HG02840 (cell line): ENCODE results near the gene CAPZA3.
"Not testable (repeated sequence)": the region's sequence is repeated elsewhere in the genome, so short reads cannot be mapped to it uniquely, and the experiment has no call there.

Experiments used
- ATAC-seq: cut with Tn5 transposase; IDR thresholded peaks from one replicate; pipeline ENCODE4 v1.9.1; 2021; ENCODE audit warnings: mild to moderate bottlenecking, moderate library complexity, moderate number of reproducible peaks; ENCODE audit not compliant: unreplicated experiment, low FRiP score

Gene CAPZA3

GRCh38 chr12:18752947-18753346 lies 15.0 kb downstream of the CAPZA3 start:
- no peak for ATAC-seq

DNA sequence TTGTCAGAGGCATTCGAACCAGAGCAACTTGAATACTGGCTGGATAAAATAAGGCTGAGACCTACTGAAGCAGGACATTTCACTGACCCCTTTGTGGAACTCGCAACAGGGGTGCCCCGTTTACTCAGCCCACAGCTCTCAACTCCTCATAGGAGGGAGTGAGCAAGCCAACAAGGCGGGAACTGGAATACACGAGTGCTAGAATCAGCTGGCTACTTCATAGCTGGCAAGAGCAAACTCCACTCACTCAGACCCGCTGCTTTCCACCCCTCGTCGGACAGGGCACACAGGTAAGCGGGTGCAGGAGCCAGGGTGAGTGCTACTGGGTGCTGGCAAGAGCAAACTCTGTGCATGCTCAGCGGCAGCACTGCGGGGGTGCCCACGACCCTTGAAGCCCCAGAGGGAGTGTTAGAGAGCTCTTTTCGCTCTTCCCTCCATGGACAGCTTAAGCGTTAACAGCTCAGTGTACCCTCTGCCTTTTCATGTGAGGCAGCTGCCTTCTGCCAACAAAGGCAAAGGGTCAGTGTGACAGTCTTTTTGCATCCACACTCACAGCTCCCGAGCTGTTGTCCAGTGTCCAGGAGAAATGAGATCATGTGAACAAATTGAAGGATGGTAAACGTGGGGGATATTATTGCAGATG lies 15.7 kb downstream of the CAPZA3 start:
- ATAC-seq: no peak

DNA sequence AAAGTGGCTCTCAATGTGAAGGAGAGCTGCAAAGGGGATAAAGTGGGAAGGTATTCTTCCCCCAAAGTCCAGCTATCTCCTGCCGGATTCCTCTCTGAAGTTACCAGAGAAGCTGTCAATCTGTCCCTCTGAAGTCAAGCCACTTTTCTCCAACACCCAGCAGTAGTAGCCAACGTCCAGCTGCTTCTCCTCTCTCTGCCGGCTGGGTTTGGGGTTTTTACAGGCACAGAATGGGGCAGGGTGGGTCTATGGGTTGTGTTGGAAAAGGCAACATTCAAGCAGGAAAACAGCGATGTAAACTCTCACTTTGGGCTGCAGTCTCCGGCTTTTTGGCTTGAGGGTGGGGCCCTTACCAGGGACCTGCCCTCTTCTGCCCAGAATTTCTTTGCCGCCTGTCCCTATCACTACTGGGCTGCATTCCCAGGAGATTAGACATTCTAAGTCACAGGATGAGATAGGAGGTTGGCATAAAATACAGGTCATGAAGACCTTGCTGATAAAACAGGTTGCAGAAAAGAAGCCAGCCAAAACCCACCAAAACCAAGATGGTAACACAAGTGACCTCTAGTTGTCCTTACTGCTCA lies 16.3 kb downstream of the CAPZA3 start:
- no peak for ATAC-seq

DNA sequence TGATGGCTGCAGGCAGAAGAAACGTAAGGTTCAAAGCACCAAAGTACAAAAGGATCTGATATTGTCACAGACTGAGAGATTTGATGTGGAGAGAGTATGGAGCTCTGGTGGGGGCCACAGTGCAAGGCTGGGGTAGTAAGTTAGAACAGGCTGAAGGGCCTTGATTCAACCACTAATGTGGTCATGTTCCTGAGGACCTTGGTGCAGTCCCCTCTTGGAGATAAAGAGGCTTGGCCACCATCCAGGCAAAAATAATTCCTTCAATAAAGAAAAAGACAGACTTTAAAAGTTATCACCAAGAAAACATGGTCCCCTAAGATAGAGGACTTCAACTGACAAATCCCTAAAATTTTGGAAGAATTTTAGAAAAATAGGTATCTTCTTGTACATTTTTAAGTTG lies 17.4 kb downstream of the CAPZA3 start:
- no peak for ATAC-seq

GRCh38 chr12:18766479-18766878 lies 28.6 kb downstream of the CAPZA3 start:
- ATAC-seq: not testable (repeated sequence)

- no peak for ATAC-seq
Measured at GRCh38 chr12:18782827-18783226, 44.9 kb downstream of the CAPZA3 start.

- ATAC-seq: not testable (repeated sequence)
Measured at GRCh38 chr12:18785465-18785864, 47.5 kb downstream of the CAPZA3 start.
